ENCODE data around the gene SPRY1.

Gene SPRY1, protein sequence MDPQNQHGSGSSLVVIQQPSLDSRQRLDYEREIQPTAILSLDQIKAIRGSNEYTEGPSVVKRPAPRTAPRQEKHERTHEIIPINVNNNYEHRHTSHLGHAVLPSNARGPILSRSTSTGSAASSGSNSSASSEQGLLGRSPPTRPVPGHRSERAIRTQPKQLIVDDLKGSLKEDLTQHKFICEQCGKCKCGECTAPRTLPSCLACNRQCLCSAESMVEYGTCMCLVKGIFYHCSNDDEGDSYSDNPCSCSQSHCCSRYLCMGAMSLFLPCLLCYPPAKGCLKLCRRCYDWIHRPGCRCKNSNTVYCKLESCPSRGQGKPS

DNA sequence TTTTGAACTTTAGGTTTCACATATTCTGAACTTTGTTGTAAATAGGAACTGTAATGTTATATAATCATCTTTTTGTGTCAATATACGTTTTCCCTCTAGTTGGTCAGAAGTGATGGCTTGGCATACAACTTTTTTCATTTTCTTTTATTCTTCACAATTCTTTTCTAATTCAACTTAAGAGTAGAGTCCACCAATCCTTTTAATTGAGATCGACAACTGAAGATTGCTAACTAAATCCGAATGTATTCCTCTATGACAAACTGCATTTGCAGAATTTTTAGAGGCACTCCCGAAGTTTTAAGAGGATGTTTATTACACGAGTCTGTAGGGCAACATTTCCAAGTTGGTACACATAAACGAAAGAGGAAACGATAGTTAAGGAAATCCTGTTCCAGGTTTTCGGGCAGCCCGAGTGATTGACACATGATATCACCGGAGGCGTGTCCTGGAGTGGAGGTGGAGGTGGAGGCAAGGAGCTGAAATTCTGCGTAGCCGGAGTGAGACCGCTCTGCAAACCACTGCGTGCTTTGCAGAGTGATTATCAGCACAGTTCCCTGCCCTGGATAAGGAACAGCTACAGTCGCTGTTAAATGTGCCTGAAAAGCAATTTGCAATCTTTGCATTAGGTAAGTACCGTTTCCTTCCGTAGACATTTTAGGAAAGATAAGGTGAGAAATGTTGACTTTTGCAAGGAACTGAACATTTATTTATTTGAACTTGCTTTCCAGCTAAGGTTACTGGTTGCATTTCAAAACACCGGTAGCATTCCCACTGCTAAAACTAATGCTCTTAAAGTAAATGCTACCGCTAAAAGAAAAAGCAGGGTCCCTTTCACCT lies at the start of gene SPRY1:
Gene SPRY1 (plus strand): TSS at position 489 of the 837 bp plus-strand sequence. CDS start 4,797 bp downstream, outside the sequence.
- peak; percentile 86 to 89 for DNase-seq

DNA sequence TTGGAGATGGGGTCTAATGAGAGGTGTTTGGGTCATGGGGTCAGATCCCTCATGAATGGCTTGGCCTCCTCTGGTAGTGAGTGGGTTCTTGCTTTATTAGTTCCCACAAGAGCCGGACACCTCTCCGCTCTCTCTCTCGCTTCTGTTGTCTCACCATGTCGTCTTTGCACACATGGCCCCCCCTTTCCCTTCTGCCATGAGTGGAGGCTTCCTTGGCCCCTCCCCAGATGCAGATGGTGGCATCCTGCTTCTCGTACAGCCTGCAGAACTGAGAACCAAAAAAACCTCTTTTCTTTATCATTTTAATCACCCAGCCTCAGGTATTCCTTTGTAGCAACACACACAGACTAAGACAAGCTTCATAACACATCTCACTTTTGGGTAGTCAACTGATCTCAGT lies 49.6 kb upstream of the SPRY1 start:
- DNase-seq: no peak

DNA sequence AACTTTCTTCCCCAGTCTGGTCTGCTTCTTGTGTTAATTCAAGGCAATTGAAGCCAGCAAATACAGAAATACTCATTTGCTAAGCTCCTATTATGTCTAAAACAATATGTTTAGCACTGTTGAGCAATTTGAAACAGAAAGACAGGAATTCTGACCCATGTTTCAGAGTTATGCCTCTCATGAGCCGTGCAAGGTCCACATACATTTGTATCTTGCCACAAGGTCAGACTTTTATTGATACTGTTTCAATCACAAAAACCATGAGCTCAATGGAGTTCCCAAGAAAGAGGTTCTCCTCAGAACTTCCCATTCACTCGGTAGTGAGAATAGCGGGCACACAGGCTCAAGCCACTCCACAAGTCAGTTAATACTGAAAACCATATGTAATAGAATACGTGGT lies 47.6 kb upstream of the SPRY1 start:
- DNase-seq: no peak

DNA sequence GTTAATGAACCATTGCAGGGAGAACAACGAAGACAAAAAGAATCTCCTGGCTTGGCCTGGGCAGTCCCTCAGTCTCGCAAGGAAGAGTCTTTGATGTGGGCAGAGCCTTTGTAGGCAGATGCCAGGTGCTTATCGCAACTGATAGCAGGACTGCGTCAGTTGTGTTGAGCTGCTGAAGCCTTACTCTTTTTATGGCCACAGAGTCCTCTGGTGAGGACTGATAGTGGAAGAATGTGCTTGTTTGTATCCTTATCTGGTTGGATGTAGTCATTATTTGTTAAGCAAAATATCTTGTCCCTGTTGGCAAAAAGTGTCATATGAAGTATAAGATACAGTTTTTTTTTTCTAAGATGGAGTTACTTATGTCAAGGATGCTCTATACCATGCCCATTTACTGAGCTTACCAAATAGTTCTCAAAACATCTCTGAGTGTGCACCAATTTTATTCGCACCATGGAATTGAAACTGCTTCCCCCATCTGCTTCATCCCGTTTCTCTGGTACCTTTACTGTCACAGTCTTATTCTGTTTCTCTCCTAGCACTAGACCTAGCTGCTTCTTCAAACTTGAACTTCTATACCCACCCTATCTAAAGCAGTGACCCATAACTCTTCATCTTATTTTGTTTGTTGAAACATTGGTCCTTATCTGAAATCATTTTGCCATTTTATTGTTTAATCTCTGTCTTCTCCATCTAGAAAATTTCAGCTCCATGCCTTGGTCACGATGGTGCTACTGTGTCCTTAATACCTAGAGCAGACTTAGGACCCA lies 47.0 kb upstream of the SPRY1 start:
- no peak for DNase-seq

DNA sequence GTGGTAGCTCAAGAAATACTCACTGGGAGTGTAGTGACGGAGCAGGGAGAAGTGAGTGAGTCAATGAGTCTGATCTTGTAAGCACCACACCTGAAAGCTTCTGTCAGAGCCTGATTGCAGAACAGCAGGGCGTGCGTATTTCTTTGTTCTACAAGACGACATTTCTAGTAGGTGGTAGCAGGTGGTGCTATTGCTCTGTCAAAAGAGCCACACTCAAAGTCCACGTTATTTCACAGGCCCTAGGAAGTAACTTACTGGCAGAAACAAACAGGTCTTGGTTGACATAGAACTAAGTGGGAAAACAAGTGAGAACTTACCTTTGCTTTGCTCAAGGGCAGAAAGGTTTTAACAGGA lies 46.4 kb upstream of the SPRY1 start:
- DNase-seq: no peak

DNA sequence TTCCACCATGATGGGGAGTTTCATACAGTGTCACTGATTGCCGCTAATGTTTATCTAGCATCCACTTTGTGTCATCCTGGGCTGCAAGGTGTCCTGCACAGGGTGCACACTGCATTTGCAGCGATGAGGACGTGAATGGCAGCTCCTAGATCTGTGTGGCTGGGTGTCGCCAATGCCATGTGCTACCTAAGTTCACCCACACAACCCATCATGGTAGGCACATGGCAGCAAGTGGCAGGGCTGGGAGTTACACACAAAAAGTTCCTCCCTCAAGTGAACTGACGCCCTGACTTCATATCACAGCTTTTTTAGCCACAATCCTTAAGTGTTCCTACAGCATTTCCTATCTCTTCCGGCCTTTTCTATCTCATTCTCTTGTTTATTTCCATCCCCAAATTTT lies 45.9 kb upstream of the SPRY1 start:
- DNase-seq: no peak

DNA sequence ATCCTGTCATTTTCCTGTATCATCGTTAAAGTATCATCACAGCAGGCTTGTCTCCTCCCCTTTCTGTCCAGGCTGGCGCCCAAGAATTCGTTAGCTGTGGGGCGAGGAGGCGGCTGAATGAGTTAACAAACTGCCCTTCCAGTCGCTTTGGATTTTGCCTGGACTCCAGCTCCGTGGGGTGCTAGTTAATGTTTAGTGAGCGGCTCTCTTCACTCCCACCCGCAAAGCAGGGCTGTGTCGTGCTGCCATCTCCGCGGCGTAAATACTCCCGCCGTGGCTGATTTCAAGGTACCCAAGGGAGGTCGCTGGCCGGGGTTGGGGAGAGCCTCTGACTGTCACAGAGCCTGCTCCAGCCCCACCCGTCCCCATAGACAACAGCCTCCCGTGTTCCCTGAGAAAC lies 44.9 kb upstream of the SPRY1 start:
- no peak for DNase-seq

DNA sequence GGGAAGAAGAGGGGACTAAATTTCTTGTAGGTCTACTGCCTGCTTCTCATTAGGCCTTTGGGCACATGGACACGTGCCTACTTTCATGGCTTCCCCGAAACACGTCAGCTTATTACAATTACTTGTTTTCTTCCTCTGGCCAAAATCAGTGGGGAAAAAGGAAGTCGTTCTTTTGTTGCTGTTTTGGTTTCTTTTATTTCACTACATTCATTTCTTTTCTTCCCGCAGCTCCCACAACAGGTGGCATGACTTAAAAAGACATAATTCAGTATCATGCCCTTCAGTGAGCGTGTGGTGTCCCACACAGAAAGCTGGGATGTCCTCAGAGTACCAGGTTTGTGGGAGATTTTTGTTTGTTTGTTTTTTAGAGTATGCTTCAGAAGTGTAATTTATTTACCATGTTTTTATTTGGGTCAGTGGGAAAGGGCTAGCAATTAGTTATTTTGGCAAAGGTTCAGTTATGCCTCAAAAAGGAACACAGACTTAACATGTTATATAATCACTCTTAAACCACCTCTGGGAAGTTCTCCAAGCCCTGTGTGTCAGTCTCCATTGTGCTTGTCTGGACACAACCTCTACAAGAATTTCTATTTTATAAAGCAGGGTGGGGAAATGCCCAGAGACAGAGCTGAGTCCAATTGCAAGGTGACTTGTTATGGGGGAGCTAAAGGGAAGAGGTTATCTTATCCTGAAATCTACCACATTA lies 44.2 kb upstream of the SPRY1 start:
- DNase-seq: peak; percentile 18 to 44

DNA sequence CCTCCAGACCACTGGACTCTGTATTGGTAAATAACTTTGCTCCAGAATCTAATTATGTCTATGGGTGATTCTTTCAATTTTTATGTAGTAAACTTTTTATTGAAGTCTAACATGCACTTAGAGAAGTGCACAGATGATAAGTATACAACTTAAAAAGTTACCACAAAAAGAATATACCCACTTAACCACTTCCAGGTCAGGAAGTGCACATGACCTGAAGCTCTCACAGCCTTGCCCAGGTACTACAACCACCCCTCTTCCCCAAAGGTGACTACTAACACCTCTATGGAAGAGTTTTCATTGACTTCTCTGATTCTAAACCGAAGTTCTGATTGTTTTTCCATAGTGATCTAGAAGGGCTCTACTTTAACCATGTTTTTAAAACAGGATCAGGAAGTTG lies 43.6 kb upstream of the SPRY1 start:
- no peak for DNase-seq

DNA sequence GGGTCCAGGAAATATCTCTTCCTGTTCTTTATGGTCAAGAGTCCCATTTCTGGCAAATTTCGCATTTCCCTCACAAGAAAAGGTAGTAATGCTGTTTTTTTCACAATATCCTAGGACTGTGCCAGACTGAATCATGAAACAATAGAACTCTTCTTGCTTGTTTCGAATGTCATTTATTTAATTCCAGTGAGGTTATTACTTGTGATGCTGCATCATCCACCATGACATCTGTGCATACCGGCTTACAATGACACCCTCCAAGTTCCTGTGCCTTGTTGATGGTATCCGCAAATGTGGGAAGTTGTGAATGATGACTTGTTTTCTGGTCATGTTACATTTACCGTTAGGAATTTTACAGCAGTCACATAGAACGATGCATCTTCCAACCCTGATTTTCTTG lies 42.9 kb upstream of the SPRY1 start:
- DNase-seq: no peak

DNA sequence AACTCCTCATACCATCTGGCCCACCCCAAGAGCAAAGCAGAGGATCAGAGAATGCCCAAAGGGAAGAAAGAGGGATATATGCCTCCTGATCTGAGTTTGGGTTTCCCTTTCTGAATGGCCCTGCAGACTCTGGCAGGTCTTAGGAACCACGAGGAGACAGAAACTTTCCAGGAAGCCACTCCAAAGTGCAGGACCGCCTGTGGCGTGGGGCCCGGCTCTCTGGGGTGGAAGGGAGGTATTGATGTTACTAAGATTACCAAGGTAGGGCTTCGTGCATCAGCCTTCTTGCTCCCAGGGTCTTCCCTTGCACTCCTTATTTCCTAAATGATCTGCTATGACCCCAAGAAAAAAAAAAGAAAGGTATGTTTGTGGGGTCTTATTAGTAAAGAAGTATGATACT lies 41.9 kb upstream of the SPRY1 start:
- DNase-seq: no peak

DNA sequence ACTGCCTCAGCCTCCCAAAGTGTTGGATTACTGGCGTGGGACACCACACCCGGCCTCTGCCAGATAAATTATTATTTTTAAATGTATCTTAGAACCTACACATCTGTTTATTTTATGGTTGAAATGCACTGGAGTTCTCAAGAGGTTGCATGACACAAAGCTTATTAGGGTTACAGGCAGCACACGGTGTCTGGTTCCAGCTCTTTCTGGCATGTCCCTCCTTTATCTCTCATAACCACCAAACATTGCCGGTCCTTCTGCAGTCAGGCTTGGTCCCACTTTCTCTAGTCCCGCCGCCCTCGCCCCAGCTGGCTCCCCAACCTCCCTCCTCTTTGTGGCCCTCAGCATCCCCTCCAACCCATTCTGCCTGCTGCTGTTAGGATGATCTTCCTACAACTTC lies 39.7 kb upstream of the SPRY1 start:
- DNase-seq: no peak

DNA sequence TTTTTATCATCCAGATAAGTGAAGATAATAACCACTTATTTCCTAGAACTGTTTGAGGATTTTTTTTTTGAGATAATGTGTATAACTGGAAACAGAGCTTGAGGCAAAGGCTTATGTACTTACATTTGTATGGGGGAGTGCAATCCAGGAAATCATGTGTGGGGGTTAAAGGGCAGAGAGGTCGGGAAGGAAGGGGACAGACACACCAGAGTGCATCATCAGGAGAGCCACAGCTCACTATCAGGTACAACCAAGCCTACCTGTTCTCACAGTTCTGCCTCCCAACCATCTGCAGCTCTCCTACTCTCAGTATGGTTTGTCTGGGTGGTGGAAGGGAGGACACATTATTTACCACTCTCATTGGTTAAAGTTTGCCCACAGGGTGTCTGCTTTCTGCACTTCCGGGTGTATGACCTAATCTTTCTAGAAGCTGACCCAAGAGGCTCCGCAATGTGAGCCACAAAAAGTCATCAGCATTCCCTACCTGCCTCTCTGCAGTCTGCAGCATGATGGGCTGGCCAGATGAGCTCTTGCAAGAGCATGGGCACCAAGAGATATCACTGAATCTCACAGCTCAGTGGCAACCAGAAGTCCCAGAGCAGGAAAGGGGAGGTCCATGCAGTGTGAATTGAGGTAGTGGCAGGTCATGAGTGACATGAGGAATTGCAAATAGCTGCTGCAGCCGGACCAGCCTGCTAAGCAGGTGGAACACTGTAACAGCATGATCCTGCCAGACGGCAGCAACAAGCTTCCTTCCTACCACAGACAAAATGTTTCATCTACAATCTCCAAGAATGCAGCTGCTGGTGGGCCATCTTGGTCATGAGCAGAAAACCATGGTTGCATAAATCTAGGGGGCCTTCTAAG lies 36.9 kb upstream of the SPRY1 start:
- DNase-seq: no peak

DNA sequence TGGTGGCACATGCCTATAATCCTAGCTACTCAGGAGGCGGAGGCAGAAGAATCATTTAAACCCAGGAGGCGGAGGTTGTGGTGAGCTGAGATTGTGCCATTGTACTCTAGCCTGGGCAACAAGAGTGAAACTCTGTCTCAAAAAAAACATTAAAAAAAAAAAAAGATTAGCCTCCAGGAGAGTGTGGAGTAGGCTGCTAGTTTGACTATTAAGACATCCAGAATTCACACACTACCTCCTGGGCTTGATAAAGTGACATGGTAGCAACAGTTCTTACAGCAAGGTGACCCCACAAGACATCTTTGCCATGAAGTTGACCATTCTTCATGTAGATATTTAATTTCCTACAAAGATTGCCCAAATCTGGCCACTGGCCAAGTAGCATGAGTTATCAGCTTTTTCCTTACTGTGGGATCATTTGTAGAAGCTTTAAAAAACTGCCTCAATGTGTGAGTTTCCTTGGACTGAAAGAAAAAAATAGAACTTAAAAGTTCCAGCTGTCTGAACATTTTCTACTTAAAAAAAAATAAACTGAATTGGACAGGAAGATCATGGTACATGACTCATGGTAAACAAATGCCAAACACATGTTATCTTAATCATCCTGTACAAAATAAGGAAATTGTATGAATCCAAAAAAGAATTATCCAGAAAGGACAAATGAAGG lies 35.3 kb upstream of the SPRY1 start:
- peak; percentile 12 to 14 for DNase-seq

DNA sequence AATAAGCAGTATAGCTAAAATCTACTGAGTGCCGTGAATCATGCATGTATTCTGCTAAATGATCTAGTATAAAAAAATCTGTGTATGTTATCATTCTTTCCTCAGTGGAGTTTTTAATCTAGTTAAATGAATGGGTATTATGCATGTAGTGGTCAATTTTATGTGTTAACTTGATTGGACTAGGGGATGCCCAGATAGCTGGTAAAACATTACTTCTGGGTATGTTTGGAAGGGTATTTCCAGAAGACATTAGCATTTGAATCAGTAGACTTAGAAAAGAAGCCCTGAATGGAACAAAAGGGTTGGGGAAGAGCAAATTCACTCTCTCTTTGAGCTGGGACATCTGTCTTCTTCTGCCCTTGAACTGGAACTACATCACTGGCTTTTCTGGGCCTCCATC lies 34.5 kb upstream of the SPRY1 start:
- DNase-seq: no peak

DNA sequence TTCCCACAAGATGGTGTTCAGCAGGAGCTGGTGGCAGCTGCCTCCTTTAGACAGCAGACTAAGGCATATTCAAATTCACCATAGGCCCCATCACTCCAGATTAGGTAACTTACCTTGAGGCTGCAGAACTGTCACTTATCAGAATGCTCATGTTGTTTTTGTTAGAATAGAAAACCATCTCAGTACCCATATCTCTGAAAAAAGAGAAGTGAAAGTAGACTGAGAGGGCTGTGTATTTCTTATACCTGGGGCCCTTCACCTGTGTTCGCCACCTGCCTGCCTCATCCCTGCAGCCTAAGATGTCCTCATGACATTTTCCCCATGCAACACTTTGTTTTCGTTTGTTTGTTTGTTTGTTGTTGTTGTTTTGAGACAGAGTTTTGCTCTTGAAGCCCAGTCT lies 32.9 kb upstream of the SPRY1 start:
- DNase-seq: no peak

DNA sequence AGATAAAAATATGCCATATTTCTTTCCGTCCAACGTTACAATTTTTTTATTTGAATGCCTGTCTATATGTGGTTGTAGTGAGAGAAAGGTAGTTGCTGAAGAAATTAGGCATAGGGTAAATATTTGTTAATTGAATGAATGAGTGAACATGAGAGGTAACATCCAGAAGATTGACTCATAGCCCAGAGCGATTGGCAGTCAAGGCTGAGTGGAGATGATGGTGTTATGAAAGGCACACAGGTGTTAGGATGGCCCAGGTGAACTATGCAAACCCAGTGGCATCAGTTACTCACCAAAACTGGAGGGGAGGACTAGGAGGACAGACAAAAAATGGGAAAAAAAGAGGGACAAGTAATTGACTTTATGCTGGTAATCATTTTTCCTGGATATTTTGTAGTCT lies 31.7 kb upstream of the SPRY1 start:
- no peak for DNase-seq

DNA sequence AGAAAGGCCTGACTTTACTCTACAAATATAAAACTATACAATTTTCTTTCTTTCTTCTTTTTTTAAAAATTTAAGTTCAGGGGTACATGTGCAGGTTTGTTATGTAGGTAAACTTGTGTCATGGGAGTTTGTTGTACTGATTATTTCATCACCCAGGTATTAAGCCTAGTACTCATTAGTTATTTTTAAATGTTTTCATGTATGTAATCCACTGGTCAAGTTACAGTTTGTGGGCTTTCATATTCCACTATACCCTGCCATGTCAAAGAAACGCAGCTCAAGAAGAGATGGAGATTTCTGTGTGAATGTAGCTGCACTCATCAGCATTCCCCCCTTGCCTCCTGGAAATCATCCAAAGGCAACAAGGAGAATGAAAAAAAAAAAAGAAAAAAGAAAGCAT lies 31.2 kb upstream of the SPRY1 start:
- DNase-seq: no peak

DNA sequence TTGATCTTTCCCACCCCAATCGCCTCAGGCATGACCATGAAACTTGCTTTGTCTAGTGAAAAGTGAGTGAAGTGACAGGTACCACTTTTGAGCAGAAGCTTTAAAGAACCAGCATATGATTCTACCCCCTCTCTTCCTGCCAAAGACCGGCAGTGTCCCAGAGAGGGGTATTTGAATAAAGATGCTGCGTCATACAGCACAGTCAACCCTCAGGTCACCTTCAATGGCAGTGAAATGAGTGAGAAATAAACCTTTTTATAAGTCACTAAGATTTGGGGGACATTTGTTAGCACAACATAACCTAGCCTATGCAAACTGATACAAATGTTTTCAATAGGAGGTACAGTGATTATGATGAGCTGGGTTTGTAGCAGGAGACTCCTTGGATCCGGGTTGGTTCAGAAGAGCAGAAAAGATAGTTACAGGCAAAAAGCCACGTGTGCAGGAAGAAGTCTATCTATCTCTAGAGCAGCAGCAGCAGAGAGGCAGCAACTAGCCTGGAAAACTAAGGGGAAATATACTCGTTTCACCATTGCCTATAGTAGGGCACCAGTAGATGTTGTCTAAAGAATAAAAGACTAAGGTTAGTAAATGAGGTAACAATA lies 30.3 kb upstream of the SPRY1 start:
- no peak for DNase-seq

DNA sequence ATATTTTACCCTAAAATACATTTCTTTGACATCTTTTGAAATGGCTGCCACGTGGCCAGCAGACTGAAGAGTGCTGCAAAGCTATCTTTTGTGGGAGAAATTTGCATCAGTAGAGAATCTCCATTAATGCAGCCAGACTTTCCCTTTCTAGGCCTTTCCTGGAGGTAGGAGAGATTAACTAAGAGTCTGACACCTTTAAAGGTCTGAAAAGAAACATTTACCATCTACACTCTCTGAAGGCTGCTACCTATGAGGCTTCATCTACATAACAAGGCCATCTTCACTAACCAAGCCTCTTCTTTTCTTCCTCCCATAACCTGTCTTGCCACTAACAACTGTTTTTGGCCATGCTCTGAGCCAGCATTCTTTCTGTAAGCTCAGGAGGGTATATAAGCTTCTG lies 17.8 kb upstream of the SPRY1 start:
- no peak for DNase-seq

DNA sequence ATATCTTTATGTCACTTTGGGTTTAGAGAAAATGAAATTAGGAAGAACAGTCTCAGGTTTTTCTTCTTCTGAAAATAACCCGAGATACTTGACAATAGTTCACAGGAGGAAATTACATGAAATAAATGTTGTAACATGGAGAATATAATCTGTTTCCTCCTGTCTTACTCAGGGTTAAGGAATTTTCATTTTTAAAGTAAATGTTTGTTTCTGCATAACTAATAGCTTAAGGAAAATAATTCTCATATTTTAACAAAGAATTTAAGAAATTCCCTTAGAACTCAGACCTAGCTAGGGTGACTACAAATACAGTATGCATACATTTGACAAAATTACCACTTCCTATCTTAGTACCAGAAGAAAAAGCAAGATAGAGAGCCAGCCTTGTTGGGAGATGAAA lies 17.2 kb upstream of the SPRY1 start:
- DNase-seq: no peak

Data from inflammatory macrophage treated with lipopolysaccharide for 1 hour (primary cell).